NB4 (cell line): ENCODE measurements around the gene LURAP1L.

Source experiments
- DNase-seq: peaks from one replicate; pipeline ENCODE4 v3.0.0; 2010; ENCODE audit warnings: low read depth
- H3K4me3 ChIP-seq: one replicate; pipeline ENCODE4 v1.5.1; 2011; ENCODE audit warnings: mild to moderate bottlenecking, low read depth, low read length, moderate library complexity
- CTCF ChIP-seq: IDR thresholded peaks from one replicate; pipeline ENCODE4 v1.5.1; 2012; ENCODE audit warnings: low read depth, low read length
- MAX ChIP-seq: IDR thresholded peaks from 2 replicates; pipeline ENCODE4 v1.6.1; 2011; ENCODE audit warnings: low read depth, low read length
- MYC ChIP-seq: IDR thresholded peaks from 2 replicates; pipeline ENCODE4 v1.6.1; 2011; ENCODE audit warnings: low read depth, low read length
- POLR2A ChIP-seq: IDR thresholded peaks from 2 replicates; pipeline ENCODE4 v1.6.1; 2011; ENCODE audit warnings: mild to moderate bottlenecking; ENCODE audit not compliant: insufficient read length; ENCODE audit errors: extremely low read depth

LURAP1L gene

GRCh38 chr9:12753931-12754330 lies 20.9 kb upstream of the LURAP1L start:
- TF ChIP-seq POLR2A = no peak
- no peak for TF ChIP-seq MAX
- TF ChIP-seq CTCF = no peak
- no peak for TF ChIP-seq MYC
- H3K4me3 ChIP-seq = no peak overlapping the region

GRCh38 chr9:12759761-12760160 lies 15.1 kb upstream of the LURAP1L start:
- no peak for TF ChIP-seq CTCF
- TF ChIP-seq POLR2A = no peak
- no peak for TF ChIP-seq MYC
- no peak for TF ChIP-seq MAX
- no peak for DNase-seq

More at GRCh38 chr9:12753931-12754330, 20.9 kb upstream of the LURAP1L start:
- DNase-seq = no peak

GRCh38 chr9:12760758-12761157 lies 14.1 kb upstream of the LURAP1L start:
- TF ChIP-seq POLR2A (no peak), MAX (no peak), CTCF (no peak), MYC (no peak)
- H3K4me3 ChIP-seq = no peak overlapping the region
- no peak for DNase-seq

More at GRCh38 chr9:12759761-12760160, 15.1 kb upstream of the LURAP1L start:
- H3K4me3 ChIP-seq = no peak overlapping the region

- H3K4me3 ChIP-seq = no peak overlapping the region
- no peak for DNase-seq
- TF ChIP-seq CTCF = no peak
- no peak for TF ChIP-seq POLR2A
- TF ChIP-seq MAX = no peak
- no peak for TF ChIP-seq MYC
Observed at GRCh38 chr9:12764150-12764549, 10.7 kb upstream of the LURAP1L start.

GRCh38 chr9:12765088-12765798 lies 9.6 kb upstream of the LURAP1L start:
- no peak for DNase-seq

More at GRCh38 chr9:12765088-12765798, 9.6 kb upstream of the LURAP1L start:
- TF ChIP-seq MAX (no peak), MYC (no peak), CTCF (no peak), POLR2A (no peak)
- H3K4me3 ChIP-seq = no peak overlapping the region
